ENCODE results near the gene TRIM26. TPM values are rescaled to one million over a fixed set of nuclear protein-coding genes. Genes with fewer than 3 reads are reported as not detected.
"Not testable (repeated sequence)": the region's sequence is repeated elsewhere in the genome, so short reads cannot be mapped to it uniquely, and the experiment has no call there.

Gene TRIM26
- total RNA-seq, 1 donor from 2014 or later = 44.9 TPM

- DNase-seq (ENCODE audit: extremely low read depth, low read depth, low spot score) = no peak
These were observed 40.5 kb downstream of the TRIM26 start for GRCh38 chr6:30172681-30173080.

GRCh38 chr6:30171677-30172471, 41.3 kb downstream of the TRIM26 start:
- no peak for DNase-seq (ENCODE audit: extremely low read depth, low read depth, low spot score)

- DNase-seq (ENCODE audit: extremely low read depth, low read depth, low spot score) = peak; percentile 36
These were observed 43.3 kb downstream of the TRIM26 start for GRCh38 chr6:30169658-30170614.

GRCh38 chr6:30168741-30169140, 44.5 kb downstream of the TRIM26 start:
- DNase-seq (ENCODE audit: extremely low read depth, low read depth, low spot score) = no peak

GRCh38 chr6:30167101-30167500, 46.1 kb downstream of the TRIM26 start:
- no peak for DNase-seq (ENCODE audit: extremely low read depth, low read depth, low spot score)

GRCh38 chr6:30165238-30165637, 48.0 kb downstream of the TRIM26 start:
- DNase-seq (ENCODE audit: extremely low read depth, low read depth, low spot score) = not testable (repeated sequence)

- no peak for DNase-seq (ENCODE audit: extremely low read depth, low read depth, low spot score)
These were observed 48.5 kb downstream of the TRIM26 start for GRCh38 chr6:30164714-30165113.

GRCh38 chr6:30163918-30164654, 49.1 kb downstream of the TRIM26 start:
- no peak for DNase-seq (ENCODE audit: extremely low read depth, low read depth, low spot score)

GRCh38 chr6:30163090-30163917, 49.9 kb downstream of the TRIM26 start, which contains the start of gene TRIM15:
Gene TRIM15 (plus strand): TSS chr6:30163546. CDS start chr6:30163685, 139 bp downstream.
- no peak for DNase-seq (ENCODE audit: extremely low read depth, low read depth, low spot score)

GRCh38 chr6:30162265-30163089, 50.7 kb downstream of the TRIM26 start:
- DNase-seq (ENCODE audit: extremely low read depth, low read depth, low spot score) = no peak

- no peak for DNase-seq (ENCODE audit: extremely low read depth, low read depth, low spot score)
These were observed 52.2 kb downstream of the TRIM26 start, which contains the start of gene TRIM10 for GRCh38 chr6:30160785-30161531. Gene TRIM10 (minus strand): TSS chr6:30161211. CDS start chr6:30160858, 353 bp downstream.

GRCh38 chr6:30160008-30160784, 53.0 kb downstream of the TRIM26 start:
- DNase-seq (ENCODE audit: extremely low read depth, low read depth, low spot score) = no peak

GRCh38 chr6:30158475-30159040, 54.6 kb downstream of the TRIM26 start:
- DNase-seq (ENCODE audit: extremely low read depth, low read depth, low spot score) = no peak

- DNase-seq (ENCODE audit: extremely low read depth, low read depth, low spot score) = no peak
These were observed 55.2 kb downstream of the TRIM26 start for GRCh38 chr6:30157999-30158398.

GRCh38 chr6:30157581-30157980, 55.6 kb downstream of the TRIM26 start:
- no peak for DNase-seq (ENCODE audit: extremely low read depth, low read depth, low spot score)

GRCh38 chr6:30156774-30157173, 56.4 kb downstream of the TRIM26 start:
- no peak for DNase-seq (ENCODE audit: extremely low read depth, low read depth, low spot score)

GRCh38 chr6:30156262-30156599, 57.0 kb downstream of the TRIM26 start:
- DNase-seq (ENCODE audit: extremely low read depth, low read depth, low spot score) = no peak

Measured in glomerular endothelial cell (primary cell).